K562 (cell line): Measurements from ENCODE around the gene LRP10.

Experiments
- BRF1 ChIP-seq: IDR thresholded peaks from 3 replicates; pipeline ENCODE4 v1.6.1; 2011; ENCODE audit warnings: borderline replicate concordance, mild to moderate bottlenecking; ENCODE audit not compliant: insufficient read length; ENCODE audit errors: extremely low read depth
- HNRNPH1 ChIP-seq: fragments of 200-400 bp; formaldehyde crosslinking; optimal IDR thresholded peaks from 2 replicates; pipeline ENCODE3; 2017; ENCODE audit warnings: low read depth, mild to moderate bottlenecking, low read length, moderate library complexity
- MIER1 ChIP-seq: fragments of 450-650 bp; IDR thresholded peaks from 2 replicates; pipeline ENCODE4 v1.6.1; 2016; ENCODE audit warnings: antibody characterized with exemption, mild to moderate bottlenecking, low read depth
- POLR2A ChIP-seq: fragments of 450-650 bp; conservative IDR thresholded peaks from 2 replicates; pipeline ENCODE4 v1.6.1; 2016
- SIN3A ChIP-seq, 2 experiments: fragments of 150-350 bp in 1 of 2; IDR thresholded peaks; 2 replicates each; pipeline ENCODE4 v1.6.1; 2011 to 2016; ENCODE audit warnings: borderline replicate concordance in 2 of 2, low read depth in 2 of 2, low read length in 2 of 2, mild to moderate bottlenecking in 2 of 2, moderate library complexity in 2 of 2; ENCODE audit not compliant: control insufficient read depth in 1 of 2
- TF ChIP-seq, protein P1 (sequence below), 2 experiments: IDR thresholded peaks in 1 of 2; conservative IDR thresholded peaks in 1 of 2; 2 replicates each; pipeline ENCODE4 v1.6.1; 2016; ENCODE audit warnings: low read depth in 2 of 2, mild to moderate bottlenecking in 1 of 2, missing compliant biosample characterization in 1 of 2, missing genetic modification characterization in 1 of 2, moderate library complexity in 1 of 2

DNA sequence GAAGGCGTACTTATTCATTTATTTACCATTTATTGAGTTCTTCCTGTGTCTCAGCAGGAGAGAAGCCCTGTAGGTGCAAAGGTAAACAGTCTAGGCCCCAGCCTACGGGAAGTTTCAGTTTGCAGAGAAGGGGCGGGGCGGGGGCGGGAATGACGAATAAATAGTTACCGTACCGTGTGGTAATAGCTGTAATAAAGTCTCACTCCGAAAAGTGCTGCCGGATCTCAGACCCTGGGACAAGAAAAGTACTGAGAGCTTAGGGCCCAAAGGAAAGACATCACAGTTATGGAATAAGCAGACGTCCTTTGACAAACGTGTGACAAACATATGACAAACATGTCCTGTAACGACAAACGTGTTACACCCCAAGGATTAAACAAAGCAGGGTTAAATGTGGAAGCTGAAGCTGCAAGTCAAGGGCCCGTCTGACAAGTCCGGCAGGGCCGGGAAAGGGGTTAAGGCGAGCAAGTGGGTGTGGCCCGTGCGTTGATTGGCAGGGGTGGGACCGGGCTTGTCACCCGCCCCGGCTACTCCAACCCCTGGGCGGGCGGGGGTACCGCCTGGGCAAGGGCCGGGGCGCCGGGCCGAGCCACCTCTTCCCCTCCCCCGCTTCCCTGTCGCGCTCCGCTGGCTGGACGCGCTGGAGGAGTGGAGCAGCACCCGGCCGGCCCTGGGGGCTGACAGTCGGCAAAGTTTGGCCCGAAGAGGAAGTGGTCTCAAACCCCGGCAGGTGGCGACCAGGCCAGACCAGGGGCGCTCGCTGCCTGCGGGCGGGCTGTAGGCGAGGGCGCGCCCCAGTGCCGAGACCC, at the start of gene LRP10:
- TF ChIP-seq HNRNPH1: no peak
- TF ChIP-seq POLR2A: peak; percentile 87
- TF ChIP-seq, protein P1, sequence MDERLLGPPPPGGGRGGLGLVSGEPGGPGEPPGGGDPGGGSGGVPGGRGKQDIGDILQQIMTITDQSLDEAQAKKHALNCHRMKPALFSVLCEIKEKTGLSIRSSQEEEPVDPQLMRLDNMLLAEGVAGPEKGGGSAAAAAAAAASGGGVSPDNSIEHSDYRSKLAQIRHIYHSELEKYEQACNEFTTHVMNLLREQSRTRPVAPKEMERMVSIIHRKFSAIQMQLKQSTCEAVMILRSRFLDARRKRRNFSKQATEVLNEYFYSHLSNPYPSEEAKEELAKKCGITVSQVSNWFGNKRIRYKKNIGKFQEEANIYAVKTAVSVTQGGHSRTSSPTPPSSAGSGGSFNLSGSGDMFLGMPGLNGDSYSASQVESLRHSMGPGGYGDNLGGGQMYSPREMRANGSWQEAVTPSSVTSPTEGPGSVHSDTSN (CRISPR knock-in tag; IDR thresholded peaks at IDR 0.05; ENCODE audit: low read depth): peak; percentile 92
- TF ChIP-seq, protein P1 (tag; conservative IDR thresholded peaks at IDR 0.05; ENCODE audit: low read depth): peak; percentile 96
- no peak for TF ChIP-seq MIER1
- TF ChIP-seq SIN3A (IDR thresholded peaks at IDR 0.05; ENCODE audit: borderline replicate concordance in 2 of 2, control insufficient read depth in 1 of 2, low read depth in 2 of 2, low read length in 2 of 2): peak in 1 of 2 experiments; percentile 52; a peak in 2 of 4 replicates
- no peak for TF ChIP-seq BRF1
